ENCODE results near the gene TERT.

TERT gene

GRCh38 chr5:1280177-1281037 lies 14.5 kb downstream of the TERT start:
- H3K4me3 ChIP-seq (ENCODE audit: control insufficient read depth in 1 of 7, extremely low read depth in 1 of 7, insufficient read depth in 4 of 7, low read depth in 2 of 7, low read length in 6 of 7) = no peak overlapping the region
- no peaks in the 10 kb centered on the region for H3K4me1 ChIP-seq (ENCODE audit: control extremely low read depth in 1 of 4, control insufficient read depth in 4 of 4, insufficient read depth in 4 of 4, low read length in 3 of 4)
- H3K27ac ChIP-seq (ENCODE audit: insufficient read depth in 1 of 2, low read depth in 1 of 2, low read length in 2 of 2, poor library complexity in 1 of 2, severe bottlenecking in 2 of 2) = no peak overlapping the region
- POLR2A ChIA-PET = no interaction called here
- no peak for DNase-seq
- no peaks in the 10 kb centered on the region for H3K27me3 ChIP-seq (replicated peaks in 2 of 5; ENCODE audit: control insufficient read depth in 4 of 5, insufficient read depth in 5 of 5, low read length in 4 of 5)
- CTCF ChIA-PET = no interaction called here
- peaks cover 0 to 11% (median 8%) of the 10 kb centered on the region in 4 experiments for H3K36me3 ChIP-seq (ENCODE audit: control insufficient read depth in 4 of 4, insufficient read depth in 4 of 4, low read length in 3 of 4)
- WGBS (ENCODE audit: insufficient coverage) = 97% methylated on average over 32 of the region's 32 CpGs
- peaks cover 0 to 29% (median 11%) of the 10 kb centered on the region in 5 experiments for H3K9me3 ChIP-seq (ENCODE audit: control extremely low read depth in 1 of 5, control insufficient read depth in 4 of 5, insufficient read depth in 2 of 5, low read depth in 1 of 5, low read length in 4 of 5)

- 97% methylated on average over 29 of the region's 34 CpGs for WGBS (ENCODE audit: insufficient coverage)
- DNase-seq = no peak
- no peak overlapping the region for H3K4me3 ChIP-seq (ENCODE audit: control insufficient read depth in 1 of 7, extremely low read depth in 1 of 7, insufficient read depth in 4 of 7, low read depth in 2 of 7, low read length in 6 of 7)
- no peaks in the 10 kb centered on the region for H3K27me3 ChIP-seq (replicated peaks in 2 of 5; ENCODE audit: control insufficient read depth in 4 of 5, insufficient read depth in 5 of 5, low read length in 4 of 5)
- peaks cover 0 to 29% (median 11%) of the 10 kb centered on the region in 5 experiments for H3K9me3 ChIP-seq (ENCODE audit: control extremely low read depth in 1 of 5, control insufficient read depth in 4 of 5, insufficient read depth in 2 of 5, low read depth in 1 of 5, low read length in 4 of 5)
- H3K27ac ChIP-seq (ENCODE audit: insufficient read depth in 1 of 2, low read depth in 1 of 2, low read length in 2 of 2, poor library complexity in 1 of 2, severe bottlenecking in 2 of 2) = no peak overlapping the region
- peaks cover 0 to 11% (median 8%) of the 10 kb centered on the region in 4 experiments for H3K36me3 ChIP-seq (ENCODE audit: control insufficient read depth in 4 of 4, insufficient read depth in 4 of 4, low read length in 3 of 4)
- POLR2A ChIA-PET = no interaction called here
- no peaks in the 10 kb centered on the region for H3K4me1 ChIP-seq (ENCODE audit: control extremely low read depth in 1 of 4, control insufficient read depth in 4 of 4, insufficient read depth in 4 of 4, low read length in 3 of 4)
- CTCF ChIA-PET = no interaction called here
Measured at GRCh38 chr5:1279443-1280151, 15.3 kb downstream of the TERT start.

- ChIA-PET POLR2A (no interaction called here), CTCF (no interaction called here)
- H3K36me3 ChIP-seq (ENCODE audit: control insufficient read depth in 4 of 4, insufficient read depth in 4 of 4, low read length in 3 of 4) = peaks cover 0 to 11% (median 8%) of the 10 kb centered on the region in 4 experiments
- no peaks in the 10 kb centered on the region for H3K4me1 ChIP-seq (ENCODE audit: control extremely low read depth in 1 of 4, control insufficient read depth in 4 of 4, insufficient read depth in 4 of 4, low read length in 3 of 4)
- no peak overlapping the region for H3K4me3 ChIP-seq (ENCODE audit: control insufficient read depth in 1 of 7, extremely low read depth in 1 of 7, insufficient read depth in 4 of 7, low read depth in 2 of 7, low read length in 6 of 7)
- no peaks in the 10 kb centered on the region for H3K27me3 ChIP-seq (replicated peaks in 2 of 5; ENCODE audit: control insufficient read depth in 4 of 5, insufficient read depth in 5 of 5, low read length in 4 of 5)
- H3K27ac ChIP-seq (ENCODE audit: insufficient read depth in 1 of 2, low read depth in 1 of 2, low read length in 2 of 2, poor library complexity in 1 of 2, severe bottlenecking in 2 of 2) = no peak overlapping the region
- DNase-seq = no peak
- peaks cover 0 to 29% (median 11%) of the 10 kb centered on the region in 5 experiments for H3K9me3 ChIP-seq (ENCODE audit: control extremely low read depth in 1 of 5, control insufficient read depth in 4 of 5, insufficient read depth in 2 of 5, low read depth in 1 of 5, low read length in 4 of 5)
- WGBS (ENCODE audit: insufficient coverage) = 99% methylated on average over 42 of the region's 42 CpGs
Measured at GRCh38 chr5:1278656-1279442, 16.0 kb downstream of the TERT start.

- CTCF ChIA-PET = no interaction called here
- WGBS (ENCODE audit: insufficient coverage) = 91% methylated on average over 9 of the region's 13 CpGs
- Histone ChIP-seq H3K4me3 (ENCODE audit: control insufficient read depth in 1 of 7, extremely low read depth in 1 of 7, insufficient read depth in 4 of 7, low read depth in 2 of 7, low read length in 6 of 7) (no peak overlapping the region), H3K9me3 (ENCODE audit: control extremely low read depth in 1 of 5, control insufficient read depth in 4 of 5, insufficient read depth in 2 of 5, low read depth in 1 of 5, low read length in 4 of 5) (peaks cover 0 to 29% (median 11%) of the 10 kb centered on the region in 5 experiments), H3K27me3 (replicated peaks in 2 of 5; ENCODE audit: control insufficient read depth in 4 of 5, insufficient read depth in 5 of 5, low read length in 4 of 5) (no peaks in the 10 kb centered on the region), H3K36me3 (ENCODE audit: control insufficient read depth in 4 of 4, insufficient read depth in 4 of 4, low read length in 3 of 4) (peaks cover 0 to 11% (median 8%) of the 10 kb centered on the region in 4 experiments), H3K27ac (ENCODE audit: insufficient read depth in 1 of 2, low read depth in 1 of 2, low read length in 2 of 2, poor library complexity in 1 of 2, severe bottlenecking in 2 of 2) (no peak overlapping the region), H3K4me1 (ENCODE audit: control extremely low read depth in 1 of 4, control insufficient read depth in 4 of 4, insufficient read depth in 4 of 4, low read length in 3 of 4) (no peaks in the 10 kb centered on the region)
- no peak for DNase-seq
- POLR2A ChIA-PET = no interaction called here
Measured at GRCh38 chr5:1278216-1278615, 16.7 kb downstream of the TERT start.

GRCh38 chr5:1277781-1278180 lies 17.1 kb downstream of the TERT start:
- ChIA-PET CTCF (no interaction called here), POLR2A (no interaction called here)
- Histone ChIP-seq H3K4me3 (ENCODE audit: control insufficient read depth in 1 of 7, extremely low read depth in 1 of 7, insufficient read depth in 4 of 7, low read depth in 2 of 7, low read length in 6 of 7) (no peak overlapping the region), H3K27ac (ENCODE audit: insufficient read depth in 1 of 2, low read depth in 1 of 2, low read length in 2 of 2, poor library complexity in 1 of 2, severe bottlenecking in 2 of 2) (no peak overlapping the region), H3K27me3 (replicated peaks in 2 of 5; ENCODE audit: control insufficient read depth in 4 of 5, insufficient read depth in 5 of 5, low read length in 4 of 5) (no peaks in the 10 kb centered on the region), H3K36me3 (ENCODE audit: control insufficient read depth in 4 of 4, insufficient read depth in 4 of 4, low read length in 3 of 4) (peaks cover 0 to 11% (median 8%) of the 10 kb centered on the region in 4 experiments), H3K4me1 (ENCODE audit: control extremely low read depth in 1 of 4, control insufficient read depth in 4 of 4, insufficient read depth in 4 of 4, low read length in 3 of 4) (no peaks in the 10 kb centered on the region), H3K9me3 (ENCODE audit: control extremely low read depth in 1 of 5, control insufficient read depth in 4 of 5, insufficient read depth in 2 of 5, low read depth in 1 of 5, low read length in 4 of 5) (peaks cover 0 to 29% (median 11%) of the 10 kb centered on the region in 5 experiments)
- WGBS (ENCODE audit: insufficient coverage) = 95% methylated on average over 4 of the region's 10 CpGs
- no peak for DNase-seq

GRCh38 chr5:1277331-1277730 lies 17.5 kb downstream of the TERT start:
- over 99% methylated on average over 14 of the region's 21 CpGs for WGBS (ENCODE audit: insufficient coverage)
- Histone ChIP-seq H3K27ac (ENCODE audit: insufficient read depth in 1 of 2, low read depth in 1 of 2, low read length in 2 of 2, poor library complexity in 1 of 2, severe bottlenecking in 2 of 2) (no peak overlapping the region), H3K27me3 (replicated peaks in 2 of 5; ENCODE audit: control insufficient read depth in 4 of 5, insufficient read depth in 5 of 5, low read length in 4 of 5) (no peaks in the 10 kb centered on the region), H3K9me3 (ENCODE audit: control extremely low read depth in 1 of 5, control insufficient read depth in 4 of 5, insufficient read depth in 2 of 5, low read depth in 1 of 5, low read length in 4 of 5) (peaks cover 0 to 29% (median 11%) of the 10 kb centered on the region in 5 experiments), H3K4me1 (ENCODE audit: control extremely low read depth in 1 of 4, control insufficient read depth in 4 of 4, insufficient read depth in 4 of 4, low read length in 3 of 4) (no peaks in the 10 kb centered on the region), H3K36me3 (ENCODE audit: control insufficient read depth in 4 of 4, insufficient read depth in 4 of 4, low read length in 3 of 4) (peaks cover 0 to 11% (median 8%) of the 10 kb centered on the region in 4 experiments), H3K4me3 (ENCODE audit: control insufficient read depth in 1 of 7, extremely low read depth in 1 of 7, insufficient read depth in 4 of 7, low read depth in 2 of 7, low read length in 6 of 7) (no peak overlapping the region)
- DNase-seq = no peak
- ChIA-PET POLR2A (no interaction called here), CTCF (no interaction called here)
